Stimulated activated CD8-positive, alpha-beta memory T cell treated with anti-CD3 and anti-CD28 coated beads, Interleukin-7, amount 100 ng/mL, for 1 hour (primary cell): ENCODE measurements around the gene PTPN21.
"Not testable (repeated sequence)": the region's sequence is repeated elsewhere in the genome, so short reads cannot be mapped to it uniquely, and the experiment has no call there.

Experiments used
- DNase-seq, 2 donors: peaks; one replicate each; pipeline ENCODE4 v3.0.0-alpha.2; 2020; ENCODE audit warnings: low read depth in 2 of 2

The PTPN21 gene

GRCh38 chr14:88551980-88552431 is 2.8 kb downstream of the PTPN21 start:
- DNase-seq, result no peak

DNA sequence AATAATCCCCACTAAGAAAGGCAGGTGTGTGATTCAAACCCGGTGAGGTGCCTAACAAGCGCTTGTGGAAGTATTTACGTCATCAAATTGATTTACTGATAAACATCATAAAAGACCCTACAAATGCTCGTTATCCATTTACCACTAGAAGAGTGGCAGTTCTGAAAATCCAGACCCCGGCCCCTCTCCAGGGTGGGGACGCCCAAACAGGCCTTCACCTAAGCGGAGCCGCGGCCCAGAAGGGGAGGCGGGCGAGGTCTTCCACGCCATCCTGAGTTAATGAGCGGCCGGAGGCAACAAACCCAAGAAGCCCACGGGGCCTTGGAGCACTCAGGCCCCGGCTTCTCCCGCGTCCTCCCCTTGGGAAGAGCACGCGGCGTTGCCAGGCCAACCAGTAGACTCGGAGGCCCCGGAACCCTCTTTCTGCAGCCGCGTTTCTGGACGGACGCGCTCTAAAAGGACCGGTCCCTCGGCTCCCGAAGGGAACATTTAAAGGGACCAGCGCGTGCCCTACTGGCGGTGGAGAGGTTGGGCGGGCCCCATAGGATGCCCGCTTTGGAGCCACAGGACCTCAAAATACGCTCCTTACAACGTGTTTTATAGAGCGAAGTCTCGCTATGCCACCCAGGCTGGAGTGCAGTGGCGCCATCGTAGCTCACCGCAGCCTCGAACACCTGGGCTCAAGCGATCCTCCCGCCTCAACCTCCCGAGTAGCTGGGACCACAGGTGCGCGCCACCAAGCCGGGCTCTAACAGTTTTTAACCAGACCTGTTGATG is 3.5 kb downstream of the PTPN21 start:
- DNase-seq, result no peak

- DNase-seq, result no peak
These were observed 4.7 kb downstream of the PTPN21 start for GRCh38 chr14:88550078-88550477.

DNA sequence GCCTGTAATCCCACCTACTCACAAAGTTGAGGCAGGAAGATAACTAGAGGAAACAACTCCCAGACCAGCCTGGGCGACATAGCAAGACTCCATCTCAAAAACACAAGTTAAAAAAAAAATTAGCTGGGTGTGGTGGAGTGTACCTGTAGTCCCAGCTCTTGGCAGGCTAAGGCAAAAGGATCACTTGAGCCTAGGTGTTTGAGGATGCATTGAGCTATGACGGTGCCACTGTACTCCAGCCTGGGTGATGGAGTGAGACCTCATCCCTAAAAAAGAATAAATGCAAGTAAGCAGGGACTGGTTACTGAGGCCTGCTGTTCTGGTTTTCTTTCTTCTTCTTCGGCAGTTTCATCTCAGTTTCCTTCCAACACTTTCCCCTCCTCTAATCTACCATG is 7.4 kb downstream of the PTPN21 start:
- DNase-seq, result no peak

GRCh38 chr14:88546621-88547385 is 8.0 kb downstream of the PTPN21 start:
- no peak for DNase-seq

DNA sequence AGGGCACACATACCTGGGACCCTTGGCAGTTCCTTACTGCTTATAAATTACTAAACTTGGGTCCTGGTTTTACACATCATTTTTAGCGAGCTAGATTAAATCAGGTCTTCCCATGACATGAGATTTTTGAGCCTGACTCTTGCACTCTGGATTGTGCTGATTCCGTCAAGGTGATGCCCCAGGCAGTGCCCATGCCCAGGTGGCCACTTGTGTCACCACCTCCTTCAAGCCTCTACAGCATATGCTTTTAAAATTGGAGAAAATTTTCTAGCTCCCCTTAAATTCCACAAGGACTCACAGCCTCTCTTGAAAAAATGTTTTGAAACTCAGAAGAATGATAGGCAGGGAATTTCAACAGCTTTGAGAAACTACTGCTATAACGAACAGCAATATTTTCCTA is 9.6 kb downstream of the PTPN21 start:
- no peak for DNase-seq

GRCh38 chr14:88542857-88543795 is 11.7 kb downstream of the PTPN21 start:
- no peak for DNase-seq

DNA sequence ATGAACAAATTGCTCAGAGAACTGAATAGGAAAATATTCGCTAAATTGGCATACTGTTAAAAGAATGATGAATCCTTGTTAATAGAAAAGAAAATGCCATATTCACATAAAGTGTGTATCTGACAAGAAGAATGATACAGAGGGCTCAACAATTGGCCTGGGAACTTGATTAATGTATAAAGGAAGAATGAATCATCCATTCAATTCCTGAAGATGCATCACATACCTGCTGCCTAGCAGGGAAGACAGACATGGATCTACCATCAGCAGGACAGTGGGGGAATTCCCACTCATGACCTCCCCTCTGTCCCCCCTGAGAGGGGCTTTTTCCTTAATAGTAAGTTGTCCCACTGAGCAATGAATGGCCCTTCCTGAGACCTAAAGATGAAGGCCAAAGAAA is 13.5 kb downstream of the PTPN21 start:
- no peak for DNase-seq

DNA sequence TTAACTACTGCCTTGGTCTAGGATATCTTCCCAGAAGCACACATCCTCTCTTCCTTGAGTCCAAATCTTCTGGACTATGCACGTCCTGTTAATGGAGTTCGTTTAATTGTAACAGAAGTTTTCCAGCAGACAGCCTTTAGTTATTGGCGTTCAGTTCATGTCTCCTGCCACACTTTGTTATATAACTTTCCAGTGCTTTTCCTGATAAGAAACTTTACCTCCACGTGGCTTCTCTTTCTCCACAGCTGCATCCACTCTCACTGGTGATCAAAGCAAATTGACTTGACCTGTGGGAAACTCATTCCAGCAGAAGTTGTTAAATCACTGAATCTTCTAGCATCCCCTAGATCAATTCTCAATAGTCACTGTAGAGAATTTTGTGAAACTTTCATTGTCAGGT is 19.0 kb downstream of the PTPN21 start:
- DNase-seq, result no peak

GRCh38 chr14:88535149-88535548 is 19.7 kb downstream of the PTPN21 start:
- DNase-seq, result no peak

GRCh38 chr14:88533064-88533602 is 21.7 kb downstream of the PTPN21 start:
- DNase-seq, result no peak

- not testable (repeated sequence) for DNase-seq
These were observed 24.9 kb downstream of the PTPN21 start for GRCh38 chr14:88529889-88530288.

DNA sequence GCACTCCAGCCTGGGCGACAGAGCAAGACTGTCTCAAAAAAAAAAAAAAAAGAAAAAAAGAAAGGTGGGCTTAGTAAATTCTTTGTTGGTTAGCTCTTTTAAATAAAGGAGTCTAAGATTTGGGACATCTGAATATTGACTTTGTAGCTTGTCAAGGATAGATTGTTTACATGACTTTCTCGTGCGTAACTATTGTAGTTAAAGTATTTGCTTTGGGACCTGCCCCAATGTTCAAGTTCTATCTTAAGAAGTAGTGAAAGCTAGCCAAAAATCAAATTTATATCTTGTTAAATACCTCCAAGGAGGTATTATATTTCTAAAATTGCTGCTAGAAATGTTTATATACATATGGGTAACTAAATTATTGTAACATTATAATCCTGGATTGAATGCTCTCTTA is 32.4 kb downstream of the PTPN21 start:
- no peak for DNase-seq

GRCh38 chr14:88521818-88522217 is 33.0 kb downstream of the PTPN21 start:
- no peak for DNase-seq

DNA sequence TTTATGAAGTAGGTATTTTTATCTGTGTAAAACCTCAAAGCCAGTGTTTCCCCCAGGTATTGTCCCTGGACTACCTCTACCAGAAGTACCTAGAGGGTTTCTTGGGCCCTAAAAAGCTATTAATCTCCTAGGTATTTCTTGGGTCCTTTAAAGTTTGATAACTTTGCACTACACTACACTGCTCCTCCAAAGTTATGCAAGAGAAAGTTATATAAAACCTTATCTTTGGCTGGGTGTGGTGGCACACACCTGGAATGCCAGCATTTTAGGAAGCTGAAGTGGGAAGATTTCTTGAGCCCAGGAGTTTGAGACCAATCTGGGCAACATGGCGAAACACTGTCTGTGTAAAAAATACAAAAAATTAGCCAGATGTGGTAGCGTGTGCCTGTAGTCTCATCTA is 34.9 kb downstream of the PTPN21 start:
- no peak for DNase-seq

DNA sequence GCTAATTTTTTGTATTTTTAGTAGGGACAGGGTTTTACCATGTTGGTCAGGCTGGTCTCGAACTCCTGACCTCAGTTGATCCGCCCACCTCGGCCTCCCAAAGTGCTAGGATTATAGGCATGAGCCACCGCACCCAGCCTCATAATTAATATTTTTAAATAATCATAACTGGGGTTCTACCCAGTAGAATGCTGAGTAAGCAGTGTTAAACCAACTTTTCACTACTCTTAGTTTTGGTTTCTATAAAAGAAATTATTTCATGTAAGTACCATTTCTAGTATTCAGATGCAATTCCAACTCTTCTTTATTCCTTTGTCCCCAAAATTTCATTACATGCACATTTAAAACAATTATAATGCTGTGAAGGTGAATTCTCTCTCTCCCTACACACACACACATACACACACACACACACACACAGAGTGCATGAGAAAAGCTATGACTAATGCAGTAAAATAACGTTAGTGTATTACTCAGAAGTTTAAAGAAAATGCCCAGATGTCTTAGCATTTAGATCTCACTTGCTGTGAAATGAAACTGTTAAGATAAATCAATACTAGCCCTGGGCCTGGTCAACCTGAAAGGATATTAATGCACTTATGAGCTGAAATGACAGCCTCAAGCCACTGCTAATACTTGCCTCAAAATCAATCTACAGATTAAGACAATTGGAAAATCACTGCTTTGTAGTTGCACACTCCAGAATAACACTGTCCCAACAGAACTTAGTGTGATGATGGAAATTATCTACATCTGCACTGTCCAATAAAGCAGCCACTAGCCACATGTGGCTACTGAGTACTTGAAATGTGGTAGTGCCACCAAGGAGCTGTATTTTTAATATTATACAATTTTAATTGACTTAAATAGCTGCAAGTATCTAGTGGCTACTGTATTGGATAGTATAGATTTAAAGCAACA is 36.0 kb downstream of the PTPN21 start:
- DNase-seq, result no peak

- no peak for DNase-seq
These were observed 37.9 kb downstream of the PTPN21 start for GRCh38 chr14:88516861-88517357.

DNA sequence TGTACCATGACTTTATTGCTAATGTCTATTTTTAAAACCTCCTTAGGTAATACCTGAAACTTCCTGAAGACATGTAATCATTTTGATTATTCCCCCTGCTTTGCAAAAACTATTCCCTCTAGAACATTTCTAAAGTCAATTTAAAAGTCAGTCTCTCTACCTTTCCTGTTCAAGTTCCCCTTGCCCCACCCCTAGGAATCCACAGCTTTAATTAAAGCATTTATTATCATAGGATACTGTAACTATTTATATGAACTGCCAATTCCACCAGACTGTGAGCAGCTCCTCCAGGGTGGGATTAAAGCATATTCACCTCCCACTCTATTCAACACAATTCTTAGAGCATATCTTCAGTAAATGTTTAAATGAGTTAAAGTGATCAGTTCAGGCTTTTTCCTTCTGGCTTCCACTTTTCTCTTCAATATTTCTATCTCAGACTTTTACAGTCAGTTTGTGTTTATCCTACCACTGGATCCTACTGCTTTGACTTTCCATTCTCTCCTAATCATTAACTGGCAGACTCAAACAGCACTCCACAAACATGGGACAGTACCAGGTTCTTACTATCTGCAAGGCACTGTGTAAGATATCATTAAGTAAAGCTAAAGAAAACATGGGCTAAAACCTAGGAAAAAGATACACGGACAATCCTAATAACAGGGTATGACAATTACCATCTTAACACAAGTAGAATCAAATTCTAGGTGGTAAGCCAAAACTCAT is 39.1 kb downstream of the PTPN21 start:
- DNase-seq, result no peak

DNA sequence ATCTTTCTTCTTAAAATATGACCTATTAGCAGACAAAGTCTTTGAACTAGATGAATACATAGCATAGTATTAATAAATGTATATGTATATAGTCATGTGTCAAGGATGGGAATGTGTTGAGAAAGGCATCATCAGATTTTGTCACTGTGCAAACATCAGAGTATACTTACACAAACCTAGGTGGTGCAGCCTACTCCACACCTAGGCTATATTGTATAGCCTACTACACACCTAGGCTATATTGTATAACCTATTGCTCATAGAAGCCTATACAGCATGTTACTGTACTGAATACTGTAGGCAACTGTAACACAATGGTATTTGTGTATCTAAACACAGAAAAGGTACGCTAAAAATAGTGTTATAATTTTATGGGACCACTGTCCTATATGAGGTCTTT is 47.6 kb downstream of the PTPN21 start:
- DNase-seq, result no peak

DNA sequence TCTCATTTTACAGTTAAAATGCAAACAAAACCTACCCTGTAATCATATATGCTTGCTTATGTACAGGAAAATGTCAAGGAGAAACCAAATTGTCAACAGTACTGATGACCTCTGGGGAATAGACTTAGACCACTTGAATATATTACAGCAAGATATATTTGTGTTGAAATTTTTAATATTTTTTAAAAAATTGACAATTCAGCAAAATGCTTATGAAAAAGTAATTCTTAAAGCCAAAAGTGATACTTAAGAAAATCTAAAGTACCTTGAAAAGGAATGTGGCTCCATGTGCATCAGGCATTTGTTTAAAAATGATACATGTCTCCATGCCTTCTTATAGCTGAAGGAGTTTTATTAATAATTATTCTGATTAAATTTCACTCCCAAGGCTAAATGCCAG is 49.2 kb downstream of the PTPN21 start:
- DNase-seq, result no peak
